ENCODE results near the gene P2RY10. TPM values are rescaled to one million over a fixed set of nuclear protein-coding genes. Genes with fewer than 3 reads are reported as not detected.

P2RY10 gene
- total RNA-seq, 1 experiment from 2014 or later, result not detected

Other genes with a start within 250 kb of the P2RY10 start
- 0.78 and 1.3 TPM in 2 replicates for gene LPAR4, start 197.7 kb upstream of the P2RY10 start, total RNA-seq (2014; rRNA removed; shearing (Covaris generic))
- gene GPR174, start 199.3 kb downstream of the P2RY10 start, total RNA-seq (2014; rRNA removed; shearing (Covaris generic)), result not detected in 2 replicates